Stimulated activated CD4-positive, alpha-beta T cell treated with anti-CD3 and anti-CD28 coated beads, Interleukin-12 subunit alpha, Interleukin-12 subunit beta, amount 100 ng/mL, for 48 hours (primary cell): ENCODE data around the gene PKMYT1.
"Not testable (repeated sequence)": the region's sequence is repeated elsewhere in the genome, so short reads cannot be mapped to it uniquely, and the experiment has no call there.

ENCODE experiments used
- DNase-seq, 3 donors: peaks; one replicate each; pipeline ENCODE4 v3.0.0-alpha.2; 2020; ENCODE audit warnings: low read depth in 2 of 3, low spot score in 1 of 3

Gene PKMYT1

GRCh38 chr16:2936436-2937011 is 43.7 kb downstream of the PKMYT1 start:
- no peak for DNase-seq

GRCh38 chr16:2934450-2934849 is 45.8 kb downstream of the PKMYT1 start:
- DNase-seq: no peak

- no peak for DNase-seq
These were observed 46.5 kb downstream of the PKMYT1 start for GRCh38 chr16:2933701-2934100.

- DNase-seq: no peak
These were observed 47.1 kb downstream of the PKMYT1 start for GRCh38 chr16:2933136-2933535.

GRCh38 chr16:2931231-2931914 is 48.9 kb downstream of the PKMYT1 start:
- DNase-seq: not testable (repeated sequence)

GRCh38 chr16:2930236-2930635 is 50.0 kb downstream of the PKMYT1 start:
- no peak for DNase-seq

GRCh38 chr16:2929693-2930092 is 50.6 kb downstream of the PKMYT1 start:
- no peak for DNase-seq

GRCh38 chr16:2928796-2929195 is 51.5 kb downstream of the PKMYT1 start:
- no peak for DNase-seq

GRCh38 chr16:2928151-2928550 is 52.1 kb downstream of the PKMYT1 start:
- not testable (repeated sequence) for DNase-seq

- peak; percentile 78 to 98 (median 84) for DNase-seq
These were observed 53.1 kb downstream of the PKMYT1 start for GRCh38 chr16:2927010-2927646.

- no peak for DNase-seq
These were observed 53.6 kb downstream of the PKMYT1 start for GRCh38 chr16:2926650-2926999.

- DNase-seq: no peak
These were observed 54.1 kb downstream of the PKMYT1 start for GRCh38 chr16:2925951-2926649.

GRCh38 chr16:2924901-2925755 is 55.1 kb downstream of the PKMYT1 start:
- DNase-seq: no peak

GRCh38 chr16:2923481-2923880 is 56.8 kb downstream of the PKMYT1 start:
- no peak for DNase-seq
